HepG2 (cell line): ENCODE measurements around the gene DNAJC10. TPM values are rescaled to one million over a fixed set of nuclear protein-coding genes. Genes with fewer than 3 reads are reported as not detected.

Experiments used
- AGO2 ChIP-seq: fragments of 200-400 bp; formaldehyde crosslinking; optimal IDR thresholded peaks from 2 replicates; pipeline ENCODE3; 2017; ENCODE audit warnings: mild to moderate bottlenecking, low read depth, low read length, moderate library complexity
- BORCS8-MEF2B ChIP-seq: sonication (generic); formaldehyde crosslinking; IDR thresholded peaks from 2 replicates; pipeline ENCODE4 v1.8.0; 2022; ENCODE audit warnings: mild to moderate bottlenecking, missing genetic modification reagents
- CCAR2 ChIP-seq: fragments of 200-400 bp; formaldehyde crosslinking; optimal IDR thresholded peaks from 2 replicates; pipeline ENCODE3; 2018; ENCODE audit warnings: low read depth, mild to moderate bottlenecking, low read length, moderate library complexity
- CHCHD3 ChIP-seq: sonication (generic); formaldehyde crosslinking; IDR thresholded peaks from 2 replicates; pipeline ENCODE4 v1.8.0; 2022; ENCODE audit warnings: mild to moderate bottlenecking, missing genetic modification reagents, moderate library complexity
- GATAD2A ChIP-seq: IDR thresholded peaks from 2 replicates; pipeline ENCODE4 v1.6.1; 2016
- HIVEP1 ChIP-seq: sonication (generic); formaldehyde crosslinking; IDR thresholded peaks from 2 replicates; pipeline ENCODE4 v1.4.0; 2020; ENCODE audit warnings: mild to moderate bottlenecking, missing genetic modification reagents
- HOXA9 ChIP-seq: sonication (generic); formaldehyde crosslinking; IDR thresholded peaks from 2 replicates; pipeline ENCODE4 v1.8.1; 2022; ENCODE audit warnings: missing genetic modification reagents, mild to moderate bottlenecking, moderate library complexity, borderline replicate concordance
- KLF11 ChIP-seq: IDR thresholded peaks from 2 replicates; pipeline ENCODE4 v1.6.1; 2016; ENCODE audit warnings: missing compliant biosample characterization
- MAFK ChIP-seq, 2 experiments: IDR thresholded peaks in 1 of 2; conservative IDR thresholded peaks in 1 of 2; 2 replicates each; pipeline ENCODE4 v1.6.1; 2011; ENCODE audit warnings: improper control_type of control experiment in 2 of 2, low read length in 2 of 2
- MTA3 ChIP-seq: sonication (generic); formaldehyde crosslinking; IDR thresholded peaks from 2 replicates; pipeline ENCODE4 v1.4.0; 2020; ENCODE audit warnings: missing genetic modification reagents
- MXD4 ChIP-seq: IDR thresholded peaks from 2 replicates; pipeline ENCODE4 v1.6.1; 2016; ENCODE audit warnings: mild to moderate bottlenecking, missing biosample characterization, missing genetic modification reagents
- NCOA5 ChIP-seq: sonication (generic); formaldehyde crosslinking; IDR thresholded peaks from 2 replicates; pipeline ENCODE4 v1.4.0; 2020; ENCODE audit warnings: missing genetic modification reagents
- SUZ12 ChIP-seq: fragments of 150-350 bp; IDR thresholded peaks from 2 replicates; pipeline ENCODE4 v1.6.1; 2014; ENCODE audit warnings: low read depth, low read length
- ZBTB7B ChIP-seq: sonication (generic); formaldehyde crosslinking; IDR thresholded peaks from 2 replicates; pipeline ENCODE4 v1.4.0; 2020; ENCODE audit warnings: missing genetic modification reagents
- ZMYM4 ChIP-seq: sonication (generic); formaldehyde crosslinking; IDR thresholded peaks from 2 replicates; pipeline ENCODE4 v1.8.1; 2023; ENCODE audit warnings: mild to moderate bottlenecking, missing genetic modification reagents
- ZNF180 ChIP-seq: sonication (generic); formaldehyde crosslinking; IDR thresholded peaks from 2 replicates; pipeline ENCODE4 v1.4.0; 2020; ENCODE audit warnings: low read depth, missing genetic modification reagents, borderline replicate concordance
- ZNF260 ChIP-seq: sonication (generic); formaldehyde crosslinking; IDR thresholded peaks from 2 replicates; pipeline ENCODE4 v1.4.0; 2020; ENCODE audit warnings: missing genetic modification reagents, low read depth, mild to moderate bottlenecking, borderline replicate concordance
- ZNF510 ChIP-seq: sonication (generic); formaldehyde crosslinking; IDR thresholded peaks from 2 replicates; pipeline ENCODE4 v1.4.0; 2020; ENCODE audit warnings: low read depth, mild to moderate bottlenecking, missing genetic modification reagents
- ZNF577 ChIP-seq: sonication (generic); formaldehyde crosslinking; IDR thresholded peaks from 2 replicates; pipeline ENCODE4 v1.4.0; 2020; ENCODE audit warnings: mild to moderate bottlenecking, low read depth, missing genetic modification reagents, borderline replicate concordance
- ZNF879 ChIP-seq: sonication (generic); formaldehyde crosslinking; IDR thresholded peaks from 2 replicates; pipeline ENCODE4 v1.8.1; 2023; ENCODE audit warnings: missing genetic modification reagents
- polyA plus RNA-seq, 8 experiments: library from polyadenylated mRNA; depleted of rRNA in 3 of 8; stranded (reverse) in 7 of 8; unstranded in 1 of 8; fragments of >200 nt; fragmentation: Illumina TruSeq in 4 of 8; extraction: Trizol in 4 of 8; gene quantifications; 2 replicates each; pipeline versions ENCODE4 v1.2.1 to v1.2.3, GENCODE V29; 2011 to 2016; ENCODE audit warnings: low read depth in 4 of 8, missing spikeins in 1 of 8, mixed read lengths in 1 of 8; ENCODE audit not compliant: insufficient read depth in 1 of 8
- total RNA-seq, 5 experiments: library from RNA; depleted of rRNA; stranded (reverse); fragments of >200 nt; fragmentation: Illumina TruSeq; extraction: Trizol; gene quantifications; 2 replicates each; pipeline ENCODE4 v1.2.3, GENCODE V29; 2016; ENCODE audit warnings: low read depth in 1 of 5
- TF ChIP-seq, protein P1 (sequence below): fragments of 450-650 bp; IDR thresholded peaks from 2 replicates; pipeline ENCODE4 v1.6.1; 2017; ENCODE audit warnings: mild to moderate bottlenecking
- TF ChIP-seq, protein P2 (sequence below): sonication (generic); formaldehyde crosslinking; IDR thresholded peaks from 2 replicates; pipeline ENCODE4 v1.8.1; 2023; ENCODE audit warnings: mild to moderate bottlenecking, missing genetic modification reagents
- TF ChIP-seq, protein P3 (sequence below), 2 experiments: IDR thresholded peaks; 2 replicates each; pipeline ENCODE4 v1.6.1; 2011 to 2012; ENCODE audit warnings: low read length in 2 of 2, borderline replicate concordance in 1 of 2, low read depth in 1 of 2, mild to moderate bottlenecking in 1 of 2, moderate library complexity in 1 of 2

DNAJC10 gene
- total and polyA plus RNA-seq, 2 of the 13 experiments (the other 11 are each of a cell fraction or from before 2014, with no cell fraction given): 44.1 to 178 TPM

DNA sequence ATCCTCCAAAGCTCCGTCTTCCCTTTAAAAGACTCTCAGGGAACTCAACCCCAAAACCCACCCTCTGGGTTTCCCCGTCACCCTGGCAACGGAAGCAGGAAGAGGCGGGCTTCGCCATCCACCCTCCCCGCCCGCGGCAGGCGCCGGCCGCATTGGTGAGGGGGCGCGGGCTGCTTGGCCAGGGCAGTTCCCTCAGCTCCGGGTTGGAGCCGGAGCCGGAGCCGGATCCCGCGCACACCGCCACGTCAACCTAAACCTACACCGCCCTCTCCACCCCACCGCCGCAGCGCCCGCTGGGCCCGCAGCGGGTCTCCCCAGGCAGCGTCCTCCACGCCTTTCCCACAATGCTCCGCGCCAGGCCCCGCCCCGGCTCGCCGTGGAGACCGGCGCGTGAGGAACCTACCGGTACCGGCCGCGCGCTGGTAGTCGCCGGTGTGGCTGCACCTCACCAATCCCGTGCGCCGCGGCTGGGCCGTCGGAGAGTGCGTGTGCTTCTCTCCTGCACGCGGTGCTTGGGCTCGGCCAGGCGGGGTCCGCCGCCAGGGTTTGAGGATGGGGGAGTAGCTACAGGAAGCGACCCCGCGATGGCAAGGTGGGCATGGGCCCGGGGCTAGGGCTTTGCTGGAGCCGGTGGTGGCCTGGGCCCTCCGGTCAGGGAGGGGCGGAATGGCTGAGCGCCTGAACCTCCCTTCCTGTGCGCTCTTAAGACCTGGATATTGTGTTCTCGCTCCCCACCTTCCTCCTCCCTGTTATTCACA, at the start of gene DNAJC10 (continued):
- TF ChIP-seq GATAD2A (CRISPR knock-in tag) (peak; percentile 38; the same call in 1 of the 2 replicates), ZNF180 (CRISPR knock-in tag) (peak; percentile 92; the same call in 1 of the 2 replicates), SUZ12 (peak; percentile 59), NCOA5 (CRISPR knock-in tag) (0 out of 2 replicates have a peak, but pooled peaks have one; percentile 43), AGO2 (peak; percentile 86), MXD4 (peak; percentile 97), KLF11 (peak; percentile 44; the same call in 1 of the 2 replicates), ZNF879 (CRISPR knock-in tag) (no peak; the same call in 1 of the 2 replicates), MAFK (conservative IDR thresholded peaks at IDR 0.05 in 1 of 2, IDR thresholded peaks at IDR 0.05 in 1 of 2; ENCODE audit: low read length in 2 of 2) (no peak), MTA3 (CRISPR knock-in tag) (no peak), ZMYM4 (CRISPR knock-in tag) (peak; percentile 93), HOXA9 (peak; percentile 94; the same call in 1 of the 2 replicates), BORCS8-MEF2B (CRISPR knock-in tag) (peak; percentile 87), ZBTB7B (CRISPR knock-in tag) (peak; percentile 50; the same call in 1 of the 2 replicates), ZNF510 (peak; percentile 90), CHCHD3 (no peak; the same call in 1 of the 2 replicates), ZNF260 (CRISPR knock-in tag) (peak; percentile 73; the same call in 1 of the 2 replicates), CCAR2 (no peak), HIVEP1 (peak; percentile 97), ZNF577 (no peak)
- TF ChIP-seq, protein P1, sequence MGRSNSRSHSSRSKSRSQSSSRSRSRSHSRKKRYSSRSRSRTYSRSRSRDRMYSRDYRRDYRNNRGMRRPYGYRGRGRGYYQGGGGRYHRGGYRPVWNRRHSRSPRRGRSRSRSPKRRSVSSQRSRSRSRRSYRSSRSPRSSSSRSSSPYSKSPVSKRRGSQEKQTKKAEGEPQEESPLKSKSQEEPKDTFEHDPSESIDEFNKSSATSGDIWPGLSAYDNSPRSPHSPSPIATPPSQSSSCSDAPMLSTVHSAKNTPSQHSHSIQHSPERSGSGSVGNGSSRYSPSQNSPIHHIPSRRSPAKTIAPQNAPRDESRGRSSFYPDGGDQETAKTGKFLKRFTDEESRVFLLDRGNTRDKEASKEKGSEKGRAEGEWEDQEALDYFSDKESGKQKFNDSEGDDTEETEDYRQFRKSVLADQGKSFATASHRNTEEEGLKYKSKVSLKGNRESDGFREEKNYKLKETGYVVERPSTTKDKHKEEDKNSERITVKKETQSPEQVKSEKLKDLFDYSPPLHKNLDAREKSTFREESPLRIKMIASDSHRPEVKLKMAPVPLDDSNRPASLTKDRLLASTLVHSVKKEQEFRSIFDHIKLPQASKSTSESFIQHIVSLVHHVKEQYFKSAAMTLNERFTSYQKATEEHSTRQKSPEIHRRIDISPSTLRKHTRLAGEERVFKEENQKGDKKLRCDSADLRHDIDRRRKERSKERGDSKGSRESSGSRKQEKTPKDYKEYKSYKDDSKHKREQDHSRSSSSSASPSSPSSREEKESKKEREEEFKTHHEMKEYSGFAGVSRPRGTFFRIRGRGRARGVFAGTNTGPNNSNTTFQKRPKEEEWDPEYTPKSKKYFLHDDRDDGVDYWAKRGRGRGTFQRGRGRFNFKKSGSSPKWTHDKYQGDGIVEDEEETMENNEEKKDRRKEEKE: no peak
- TF ChIP-seq, protein P2, sequence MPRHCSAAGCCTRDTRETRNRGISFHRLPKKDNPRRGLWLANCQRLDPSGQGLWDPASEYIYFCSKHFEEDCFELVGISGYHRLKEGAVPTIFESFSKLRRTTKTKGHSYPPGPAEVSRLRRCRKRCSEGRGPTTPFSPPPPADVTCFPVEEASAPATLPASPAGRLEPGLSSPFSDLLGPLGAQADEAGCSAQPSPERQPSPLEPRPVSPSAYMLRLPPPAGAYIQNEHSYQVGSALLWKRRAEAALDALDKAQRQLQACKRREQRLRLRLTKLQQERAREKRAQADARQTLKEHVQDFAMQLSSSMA: no peak
- TF ChIP-seq, protein P3, sequence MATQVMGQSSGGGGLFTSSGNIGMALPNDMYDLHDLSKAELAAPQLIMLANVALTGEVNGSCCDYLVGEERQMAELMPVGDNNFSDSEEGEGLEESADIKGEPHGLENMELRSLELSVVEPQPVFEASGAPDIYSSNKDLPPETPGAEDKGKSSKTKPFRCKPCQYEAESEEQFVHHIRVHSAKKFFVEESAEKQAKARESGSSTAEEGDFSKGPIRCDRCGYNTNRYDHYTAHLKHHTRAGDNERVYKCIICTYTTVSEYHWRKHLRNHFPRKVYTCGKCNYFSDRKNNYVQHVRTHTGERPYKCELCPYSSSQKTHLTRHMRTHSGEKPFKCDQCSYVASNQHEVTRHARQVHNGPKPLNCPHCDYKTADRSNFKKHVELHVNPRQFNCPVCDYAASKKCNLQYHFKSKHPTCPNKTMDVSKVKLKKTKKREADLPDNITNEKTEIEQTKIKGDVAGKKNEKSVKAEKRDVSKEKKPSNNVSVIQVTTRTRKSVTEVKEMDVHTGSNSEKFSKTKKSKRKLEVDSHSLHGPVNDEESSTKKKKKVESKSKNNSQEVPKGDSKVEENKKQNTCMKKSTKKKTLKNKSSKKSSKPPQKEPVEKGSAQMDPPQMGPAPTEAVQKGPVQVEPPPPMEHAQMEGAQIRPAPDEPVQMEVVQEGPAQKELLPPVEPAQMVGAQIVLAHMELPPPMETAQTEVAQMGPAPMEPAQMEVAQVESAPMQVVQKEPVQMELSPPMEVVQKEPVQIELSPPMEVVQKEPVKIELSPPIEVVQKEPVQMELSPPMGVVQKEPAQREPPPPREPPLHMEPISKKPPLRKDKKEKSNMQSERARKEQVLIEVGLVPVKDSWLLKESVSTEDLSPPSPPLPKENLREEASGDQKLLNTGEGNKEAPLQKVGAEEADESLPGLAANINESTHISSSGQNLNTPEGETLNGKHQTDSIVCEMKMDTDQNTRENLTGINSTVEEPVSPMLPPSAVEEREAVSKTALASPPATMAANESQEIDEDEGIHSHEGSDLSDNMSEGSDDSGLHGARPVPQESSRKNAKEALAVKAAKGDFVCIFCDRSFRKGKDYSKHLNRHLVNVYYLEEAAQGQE (IDR thresholded peaks at IDR 0.05; ENCODE audit: borderline replicate concordance in 1 of 2, low read depth in 1 of 2, low read length in 2 of 2): peak in 1 of 2 experiments; percentile 68; a peak in 1 of 4 replicates
